Measurements from ENCODE around the gene NME4. TPM values are rescaled to one million over a fixed set of nuclear protein-coding genes. Genes with fewer than 3 reads are reported as not detected.

Gene NME4
- polyA plus RNA-seq, 1 donor (not counting 4 experiments of a cell fraction or from before 2014, with no cell fraction given) = 141 TPM

GRCh38 chr16:379961-380761 lies 16.8 kb upstream of the NME4 start:
- no peaks in the 10 kb centered on the region for H3K27me3 ChIP-seq (ENCODE audit: control insufficient read depth, extremely low read depth, insufficient read depth, low read length)
- no peak overlapping the region for H3K9ac ChIP-seq (ENCODE audit: control insufficient read depth, extremely low read depth, insufficient read depth, low read length)
- H3K9me1 ChIP-seq (ENCODE audit: control insufficient read depth, extremely low read depth, insufficient read depth, low read length) = no peaks in the 10 kb centered on the region
- peak overlapping the region in 2 of 3 experiments; percentile 81 to 82 for H3K4me3 ChIP-seq (ENCODE audit: control insufficient read depth in 2 of 3, extremely low read depth in 1 of 3, insufficient read depth in 2 of 3, low read depth in 1 of 3, low read length in 3 of 3)
- H2AFZ ChIP-seq (ENCODE audit: control insufficient read depth, low read length) = no peak overlapping the region
- no peak for TF ChIP-seq EZH2 (IDR thresholded peaks at IDR 0.05; ENCODE audit: low read length)
- TF ChIP-seq, protein P1, sequence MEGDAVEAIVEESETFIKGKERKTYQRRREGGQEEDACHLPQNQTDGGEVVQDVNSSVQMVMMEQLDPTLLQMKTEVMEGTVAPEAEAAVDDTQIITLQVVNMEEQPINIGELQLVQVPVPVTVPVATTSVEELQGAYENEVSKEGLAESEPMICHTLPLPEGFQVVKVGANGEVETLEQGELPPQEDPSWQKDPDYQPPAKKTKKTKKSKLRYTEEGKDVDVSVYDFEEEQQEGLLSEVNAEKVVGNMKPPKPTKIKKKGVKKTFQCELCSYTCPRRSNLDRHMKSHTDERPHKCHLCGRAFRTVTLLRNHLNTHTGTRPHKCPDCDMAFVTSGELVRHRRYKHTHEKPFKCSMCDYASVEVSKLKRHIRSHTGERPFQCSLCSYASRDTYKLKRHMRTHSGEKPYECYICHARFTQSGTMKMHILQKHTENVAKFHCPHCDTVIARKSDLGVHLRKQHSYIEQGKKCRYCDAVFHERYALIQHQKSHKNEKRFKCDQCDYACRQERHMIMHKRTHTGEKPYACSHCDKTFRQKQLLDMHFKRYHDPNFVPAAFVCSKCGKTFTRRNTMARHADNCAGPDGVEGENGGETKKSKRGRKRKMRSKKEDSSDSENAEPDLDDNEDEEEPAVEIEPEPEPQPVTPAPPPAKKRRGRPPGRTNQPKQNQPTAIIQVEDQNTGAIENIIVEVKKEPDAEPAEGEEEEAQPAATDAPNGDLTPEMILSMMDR (optimal IDR thresholded peaks at IDR 0.05 in 1 of 3, IDR thresholded peaks at IDR 0.05 in 1 of 3, conservative IDR thresholded peaks at IDR 0.05 in 1 of 3; ENCODE audit: extremely low read depth in 1 of 3, insufficient read depth in 2 of 3, low read length in 3 of 3) = no peak
- dilution Hi-C loops (cut with MboI; ENCODE audit: extremely low pct_ligation_motif_present, low sequenced_read_pairs) = no loop called here
- H3K36me3 ChIP-seq (ENCODE audit: control insufficient read depth in 2 of 2, extremely low read depth in 1 of 2, insufficient read depth in 2 of 2, low read length in 2 of 2) = peaks cover 0 to 10% of the 10 kb centered on the region in 2 experiments
- no peak for FAIRE-seq
- H3K79me2 ChIP-seq (ENCODE audit: control insufficient read depth, insufficient read depth, low read length) = peaks cover 9% of the 10 kb centered on the region
- no peak for DNase-seq (ENCODE audit: low read depth, low spot score)
- no peaks in the 10 kb centered on the region for H4K20me1 ChIP-seq (ENCODE audit: control insufficient read depth, extremely low read depth, insufficient read depth, low read length)
- no peaks in the 10 kb centered on the region for H3K9me3 ChIP-seq (ENCODE audit: control insufficient read depth, low read depth, low read length)
- H3K27ac ChIP-seq (ENCODE audit: control insufficient read depth, insufficient read depth, low read length) = no peak overlapping the region
- peaks cover 16% of the 10 kb centered on the region for H3K4me1 ChIP-seq (ENCODE audit: control insufficient read depth, extremely low read depth, insufficient read depth, low read length)
- peak overlapping the region; percentile 80 for H3K4me2 ChIP-seq (ENCODE audit: control insufficient read depth, extremely low read depth, insufficient read depth, low read depth, low read length)

GRCh38 chr16:380762-381011 lies 16.3 kb upstream of the NME4 start:
- peaks cover 9% of the 10 kb centered on the region for H3K79me2 ChIP-seq (ENCODE audit: control insufficient read depth, insufficient read depth, low read length)
- H3K9me3 ChIP-seq (ENCODE audit: control insufficient read depth, low read depth, low read length) = no peaks in the 10 kb centered on the region
- peak overlapping the region; percentile 67 for H3K9ac ChIP-seq (ENCODE audit: control insufficient read depth, extremely low read depth, insufficient read depth, low read length)
- H3K36me3 ChIP-seq (ENCODE audit: control insufficient read depth in 2 of 2, extremely low read depth in 1 of 2, insufficient read depth in 2 of 2, low read length in 2 of 2) = peaks cover 0 to 10% of the 10 kb centered on the region in 2 experiments
- peaks cover 16% of the 10 kb centered on the region for H3K4me1 ChIP-seq (ENCODE audit: control insufficient read depth, extremely low read depth, insufficient read depth, low read length)
- H3K4me3 ChIP-seq (ENCODE audit: control insufficient read depth in 2 of 3, extremely low read depth in 1 of 3, insufficient read depth in 2 of 3, low read depth in 1 of 3, low read length in 3 of 3) = peak overlapping the region; percentile 73 to 82 (median 81)
- no peaks in the 10 kb centered on the region for H4K20me1 ChIP-seq (ENCODE audit: control insufficient read depth, extremely low read depth, insufficient read depth, low read length)
- H3K4me2 ChIP-seq (ENCODE audit: control insufficient read depth, extremely low read depth, insufficient read depth, low read depth, low read length) = peak overlapping the region; percentile 80
- no peaks in the 10 kb centered on the region for H3K27me3 ChIP-seq (ENCODE audit: control insufficient read depth, extremely low read depth, insufficient read depth, low read length)
- FAIRE-seq (no peak), DNase-seq (ENCODE audit: low read depth, low spot score) (no peak)
- no peaks in the 10 kb centered on the region for H3K9me1 ChIP-seq (ENCODE audit: control insufficient read depth, extremely low read depth, insufficient read depth, low read length)
- dilution Hi-C loops (cut with MboI; ENCODE audit: extremely low pct_ligation_motif_present, low sequenced_read_pairs) = no loop called here
- H3K27ac ChIP-seq (ENCODE audit: control insufficient read depth, insufficient read depth, low read length) = no peak overlapping the region
- TF ChIP-seq, protein P1 (optimal IDR thresholded peaks at IDR 0.05 in 1 of 3, IDR thresholded peaks at IDR 0.05 in 1 of 3, conservative IDR thresholded peaks at IDR 0.05 in 1 of 3; ENCODE audit: extremely low read depth in 1 of 3, insufficient read depth in 2 of 3, low read length in 3 of 3) = no peak
- TF ChIP-seq EZH2 (IDR thresholded peaks at IDR 0.05; ENCODE audit: low read length) = no peak
- peak overlapping the region; percentile 33 for H2AFZ ChIP-seq (ENCODE audit: control insufficient read depth, low read length)
